GM19324 (cell line): Measurements from ENCODE around the gene SPOCK1.
"Not testable (repeated sequence)": the region's sequence is repeated elsewhere in the genome, so short reads cannot be mapped to it uniquely, and the experiment has no call there.

Experiments
- ATAC-seq: cut with Tn5 transposase; IDR thresholded peaks from one replicate; pipeline ENCODE4 v1.9.1; 2021; ENCODE audit warnings: mild to moderate bottlenecking, moderate library complexity; ENCODE audit not compliant: unreplicated experiment, low FRiP score

The SPOCK1 gene

DNA sequence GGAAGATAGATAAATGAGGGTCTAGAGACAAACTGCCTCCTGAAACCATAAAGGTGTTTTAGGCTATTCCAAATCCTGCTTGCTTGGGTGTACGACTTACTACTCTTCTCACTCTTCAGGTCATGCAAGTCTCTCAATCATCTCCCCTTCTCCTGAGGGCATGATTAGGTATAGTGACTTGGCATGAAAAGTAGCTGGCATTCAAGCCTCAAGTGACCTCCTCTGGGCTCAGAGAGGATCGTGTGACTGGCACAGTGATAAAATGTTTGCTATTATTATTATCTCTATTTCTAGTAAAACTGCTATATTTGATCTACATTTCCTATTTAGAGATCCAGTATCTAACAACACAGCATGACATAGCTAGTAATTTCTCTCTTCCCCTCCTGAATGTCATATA, 494.8 kb downstream of the SPOCK1 start:
- no peak for ATAC-seq

DNA sequence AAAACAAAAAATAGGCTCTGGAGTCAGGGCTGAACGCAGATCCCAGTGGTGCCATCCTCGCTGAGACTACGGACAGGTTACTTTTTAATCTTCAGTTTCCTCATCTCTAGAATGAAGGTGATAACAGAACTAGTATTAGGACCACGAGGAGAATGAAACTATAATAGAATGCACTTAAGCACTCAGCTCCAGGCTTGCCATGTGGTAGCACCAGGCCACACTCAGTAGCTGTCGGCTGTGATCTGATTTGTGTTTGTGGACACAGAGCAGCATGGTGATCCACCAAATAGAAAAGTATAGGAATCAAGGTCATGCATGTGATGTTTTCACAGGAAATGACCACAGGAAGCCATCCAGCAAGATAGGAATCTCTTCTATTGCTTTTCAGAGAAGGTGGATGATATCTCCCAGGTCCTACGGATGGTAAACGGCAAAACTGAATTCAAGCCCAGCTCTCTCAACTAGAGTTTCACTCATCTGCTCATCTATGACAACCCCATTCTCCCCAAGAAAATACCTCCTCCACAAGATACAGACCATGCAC, 498.0 kb downstream of the SPOCK1 start:
- no peak for ATAC-seq

DNA sequence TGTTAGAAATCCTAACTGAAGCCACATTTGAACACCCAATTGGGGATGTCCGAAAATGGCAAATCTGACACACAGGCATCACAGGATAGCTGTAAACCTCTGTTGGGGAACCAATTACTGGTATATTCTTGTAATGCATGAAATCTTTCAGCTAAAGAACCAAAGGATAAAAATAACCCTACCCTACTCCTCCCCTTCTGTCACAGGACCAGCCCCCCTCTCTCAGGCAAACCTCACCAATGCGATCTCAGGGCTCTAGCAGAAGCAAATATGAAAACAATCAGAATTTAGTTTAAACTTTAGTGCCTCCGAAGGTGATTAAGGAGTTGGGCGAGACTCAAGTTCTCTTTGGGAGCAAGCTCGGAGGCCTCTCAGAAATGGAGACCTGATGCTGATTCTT, 499.3 kb downstream of the SPOCK1 start:
- no peak for ATAC-seq

DNA sequence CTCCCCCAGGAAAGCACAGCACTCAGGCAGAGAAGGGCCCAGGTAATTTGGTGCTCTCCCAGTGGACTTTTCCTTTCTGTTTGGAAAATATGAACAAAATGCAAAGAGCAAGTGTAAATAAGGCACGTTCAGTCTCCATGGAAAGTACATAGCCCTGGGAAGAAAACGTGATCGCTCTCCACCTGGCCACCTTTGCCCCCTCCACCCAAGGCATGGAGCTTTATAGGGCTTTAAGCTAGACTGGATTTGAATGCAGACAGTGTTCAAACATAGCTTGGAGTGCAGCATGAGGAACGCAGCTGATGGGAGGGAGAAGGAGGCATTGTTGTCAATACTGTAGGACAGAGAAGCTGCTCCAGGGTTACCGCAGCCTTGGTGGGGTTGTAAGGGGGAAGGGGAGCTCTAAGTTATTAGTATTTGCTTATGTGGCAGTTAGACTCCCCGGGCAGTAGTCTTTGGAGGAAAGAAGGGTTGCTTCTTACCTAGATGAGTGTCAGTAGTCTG, 500.2 kb downstream of the SPOCK1 start:
- no peak for ATAC-seq

DNA sequence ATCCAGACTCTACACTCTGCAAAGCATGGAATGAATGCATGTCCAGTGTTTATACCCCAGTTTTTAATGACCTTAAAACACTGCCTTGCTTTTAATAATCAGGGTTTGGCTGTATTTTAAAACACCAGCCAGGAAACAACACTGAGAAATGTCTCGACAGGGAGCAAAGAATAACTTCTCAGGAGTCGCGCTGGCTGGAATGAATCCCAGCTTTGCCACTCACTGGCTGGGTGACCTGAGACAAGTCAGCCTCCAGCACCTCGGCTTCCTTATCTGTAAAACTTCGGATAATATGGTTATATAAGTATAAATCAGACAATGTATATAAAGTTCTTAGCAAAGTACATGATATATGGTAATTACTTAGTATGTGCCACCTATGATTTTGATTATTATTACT, 505.0 kb downstream of the SPOCK1 start:
- no peak for ATAC-seq

DNA sequence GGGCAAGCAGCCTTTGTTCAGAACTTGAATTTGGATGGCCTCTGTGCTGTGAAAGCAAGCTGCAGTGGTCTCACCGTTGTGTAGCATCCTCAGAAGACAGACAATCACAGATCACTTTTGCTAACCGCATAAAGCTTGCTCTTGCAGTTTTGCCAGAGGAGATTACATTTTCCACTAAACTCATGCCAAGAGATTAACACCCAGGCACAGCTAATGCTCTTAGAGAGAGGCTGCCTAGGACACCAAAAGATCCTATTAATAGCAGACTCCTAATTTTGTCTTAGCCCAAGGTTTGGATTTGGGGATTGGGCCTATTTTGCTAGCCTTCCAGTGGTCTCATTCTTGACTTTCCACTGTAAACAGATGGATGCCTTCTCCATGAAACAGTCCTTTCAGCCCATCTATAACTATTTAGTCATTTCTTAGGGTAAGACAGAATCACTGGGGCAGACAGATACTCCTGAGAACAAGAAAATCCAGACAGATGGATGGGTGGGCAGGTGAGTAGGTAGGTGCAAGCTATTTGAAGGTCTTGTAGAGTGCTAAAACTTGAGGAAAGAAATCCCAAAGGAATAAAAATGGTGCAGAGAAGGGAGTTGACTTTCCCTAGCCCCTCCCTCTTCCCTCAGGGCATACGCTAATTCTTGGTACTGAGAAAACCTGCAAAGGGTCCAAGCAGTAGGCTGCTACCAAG, 506.2 kb downstream of the SPOCK1 start:
- no peak for ATAC-seq

DNA sequence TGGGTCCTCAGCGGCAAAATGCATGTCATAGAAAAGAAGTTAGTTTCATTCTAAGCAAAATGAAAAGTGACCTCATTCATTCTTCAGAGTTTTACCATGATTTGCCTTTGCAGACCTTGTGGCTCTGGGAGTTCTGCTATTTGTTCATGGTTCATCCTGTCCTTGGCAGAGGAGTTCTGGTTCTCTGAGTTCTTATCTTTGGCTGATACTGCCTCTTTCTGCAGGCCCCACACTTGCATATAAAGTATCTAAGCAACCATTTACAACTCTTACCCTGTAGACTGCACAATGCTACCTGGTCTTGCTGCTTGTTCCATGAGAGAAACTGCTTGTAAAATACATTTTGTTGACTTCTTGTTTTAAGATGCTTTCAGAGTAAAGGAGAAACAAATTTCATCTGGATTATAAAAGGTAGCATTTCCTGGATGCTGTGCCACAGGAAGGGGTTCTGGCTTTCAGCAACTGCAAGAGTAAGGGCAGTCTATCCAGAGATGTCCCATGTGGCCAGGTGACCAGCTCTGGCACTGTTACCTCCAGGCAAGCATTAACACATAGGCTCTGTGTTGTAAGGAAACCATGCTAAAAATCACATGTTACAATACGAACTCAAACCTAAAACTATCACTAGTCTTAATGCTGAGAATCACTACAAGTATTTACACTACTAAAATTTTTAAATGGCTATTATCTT, 513.2 kb downstream of the SPOCK1 start:
- no peak for ATAC-seq

DNA sequence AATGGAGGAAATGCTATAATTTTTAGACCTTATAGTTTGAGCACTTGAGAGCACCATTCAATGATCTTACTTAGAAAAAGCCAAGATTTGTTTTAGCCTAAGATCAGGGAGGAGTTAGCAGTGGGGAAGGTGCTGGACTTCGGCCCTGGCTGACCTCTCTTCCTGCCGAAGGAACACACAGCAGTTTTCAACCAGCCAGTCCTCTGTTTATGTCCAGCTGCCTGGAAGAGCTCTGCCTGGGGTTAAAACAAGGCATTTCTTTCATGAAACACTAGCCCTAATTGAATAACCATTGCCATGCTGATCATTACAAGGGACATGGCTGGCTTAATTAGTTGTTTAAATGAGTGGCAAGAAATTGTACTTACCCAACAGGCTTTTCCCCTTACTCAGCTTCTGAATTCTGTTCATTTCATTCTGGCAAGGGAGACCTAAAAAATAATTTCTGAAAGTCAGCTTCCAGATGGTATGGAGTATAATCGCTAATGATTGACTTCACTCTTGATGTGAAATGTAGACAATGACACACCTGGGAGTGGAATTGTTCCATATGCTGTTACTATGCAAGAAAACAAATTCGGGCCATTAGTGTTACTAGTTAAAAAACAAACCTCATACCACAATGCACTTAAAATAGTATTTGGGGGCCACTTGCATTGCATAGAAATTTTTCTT, 514.2 kb downstream of the SPOCK1 start:
- no peak for ATAC-seq

DNA sequence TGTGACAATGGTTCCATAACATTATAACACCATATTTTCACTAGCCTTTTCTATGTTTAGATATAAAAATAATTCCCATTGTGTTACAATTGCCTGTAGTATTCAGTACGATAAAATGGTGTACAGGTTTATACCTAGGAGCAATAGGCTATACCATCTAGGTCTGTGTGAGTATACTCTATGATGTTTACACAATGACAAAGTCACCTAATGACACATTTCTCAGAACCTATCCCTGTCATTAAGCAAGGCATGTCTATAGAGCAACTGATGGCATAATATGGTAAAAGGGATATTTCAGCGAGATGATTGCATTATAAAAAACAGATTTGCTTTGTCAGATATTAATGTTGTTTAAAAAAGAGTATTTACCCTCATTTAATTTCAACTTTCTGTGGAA, 517.2 kb downstream of the SPOCK1 start:
- ATAC-seq = no peak

DNA sequence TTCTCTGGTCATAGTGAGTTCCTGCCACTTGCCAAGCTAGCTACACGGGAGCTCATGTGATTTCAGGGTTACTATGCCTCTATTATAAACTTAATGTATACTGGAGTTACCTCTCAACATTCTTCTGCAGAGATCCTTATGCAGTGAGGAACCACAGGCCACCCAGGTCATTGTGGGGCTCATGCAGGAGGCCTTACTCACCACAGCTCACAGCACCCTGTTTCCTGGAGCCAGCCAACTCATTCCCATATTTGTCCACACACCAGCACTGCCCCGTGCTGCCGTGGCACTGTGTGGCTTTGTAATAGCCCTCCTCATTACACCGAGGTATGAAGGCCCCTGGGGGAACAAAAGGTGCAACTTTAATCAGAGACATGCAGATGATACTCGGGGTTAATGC, 520.0 kb downstream of the SPOCK1 start:
- no peak for ATAC-seq

DNA sequence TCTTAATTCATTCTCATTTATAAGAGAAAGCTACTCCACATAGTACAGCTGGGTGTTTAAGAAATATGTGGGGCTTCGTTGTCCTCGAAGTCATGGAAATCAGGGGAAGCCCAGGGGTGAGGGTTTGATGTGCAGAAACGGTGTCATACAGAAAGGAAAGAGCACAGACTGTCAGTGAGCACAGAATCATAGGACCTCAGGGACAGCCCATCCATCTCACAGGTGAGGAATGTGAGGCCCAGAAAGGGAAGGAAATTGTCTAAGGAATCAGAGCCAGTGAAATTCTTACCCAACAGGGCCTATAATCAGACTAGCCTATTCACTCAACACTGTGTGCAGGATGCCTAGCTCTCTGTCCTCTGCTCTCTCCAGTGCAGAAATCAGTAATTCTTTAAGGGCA, 535.6 kb downstream of the SPOCK1 start:
- ATAC-seq = no peak

DNA sequence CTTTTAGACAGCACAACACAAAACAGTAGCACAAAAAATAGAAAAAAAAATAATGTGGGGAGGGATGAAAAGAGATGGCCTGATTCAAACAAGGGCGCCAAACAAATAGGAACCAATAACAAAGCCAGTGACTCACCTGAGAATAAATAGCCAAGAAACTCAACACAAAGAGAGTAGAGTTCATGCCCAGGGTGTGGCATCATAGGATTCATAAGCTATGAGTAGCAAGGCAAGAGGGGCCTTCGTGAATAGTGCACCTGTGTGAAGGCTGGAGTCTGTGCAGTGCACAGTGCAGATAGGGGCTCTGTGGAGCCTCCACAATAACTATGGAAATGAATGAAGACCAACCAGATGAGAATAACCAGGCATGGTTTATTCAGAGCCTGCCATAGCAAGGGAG, 541.7 kb downstream of the SPOCK1 start:
- ATAC-seq = no peak

DNA sequence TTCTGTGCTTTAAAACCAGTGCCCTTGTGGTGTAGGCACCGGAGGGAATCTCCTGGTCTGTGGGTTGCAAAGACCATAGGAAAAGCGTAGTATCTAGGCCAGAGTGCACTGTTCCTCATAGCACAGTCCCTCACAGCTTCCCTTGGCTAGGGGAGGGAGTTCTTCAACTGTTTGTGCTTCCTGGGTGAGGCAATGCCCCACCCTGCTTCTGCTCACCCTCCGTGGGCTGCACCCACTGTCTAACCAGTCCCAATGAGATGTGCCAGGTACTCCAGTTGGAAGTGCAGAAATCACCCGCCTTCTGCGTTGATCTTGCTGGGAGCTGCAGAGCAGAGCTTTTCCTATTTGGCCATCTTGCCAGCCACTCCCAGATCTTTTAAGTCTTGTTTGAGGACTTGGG, 545.0 kb downstream of the SPOCK1 start:
- ATAC-seq = not testable (repeated sequence)

DNA sequence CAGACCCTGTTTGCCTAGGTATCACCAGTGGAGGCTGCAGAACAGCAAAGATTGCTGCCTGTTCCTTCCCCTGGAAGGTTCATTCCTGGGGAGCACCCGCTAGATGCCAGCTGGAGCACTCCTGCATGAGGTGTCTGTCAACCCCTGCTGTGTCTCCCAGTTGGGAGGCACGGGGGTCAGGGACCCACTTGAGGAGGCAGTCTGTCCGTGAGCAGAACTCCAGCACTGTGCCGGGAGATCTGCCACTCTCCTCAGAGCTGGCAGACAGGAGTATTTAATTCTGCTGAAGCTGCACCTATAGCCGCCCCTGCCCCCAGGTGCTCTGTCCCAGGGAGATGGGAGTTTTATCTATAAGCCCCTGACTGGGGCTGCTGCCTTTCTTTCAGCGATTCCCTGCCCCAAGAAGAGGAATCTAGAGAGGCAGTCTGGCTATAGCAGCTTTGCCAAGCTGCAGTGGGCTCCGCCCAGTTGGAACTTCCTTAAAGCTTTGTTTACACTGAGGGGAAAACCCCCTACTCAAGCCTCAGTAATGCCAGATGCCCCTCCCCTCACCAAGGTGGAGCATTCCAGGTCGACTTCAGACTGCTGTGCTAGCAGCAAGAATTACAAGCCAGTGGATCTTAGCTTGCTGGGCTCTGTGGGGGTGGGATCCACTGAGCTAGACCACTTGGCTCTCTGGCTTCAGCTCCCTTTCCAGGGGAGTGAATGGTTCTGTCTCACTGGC, 545.6 kb downstream of the SPOCK1 start:
- ATAC-seq = not testable (repeated sequence)

DNA sequence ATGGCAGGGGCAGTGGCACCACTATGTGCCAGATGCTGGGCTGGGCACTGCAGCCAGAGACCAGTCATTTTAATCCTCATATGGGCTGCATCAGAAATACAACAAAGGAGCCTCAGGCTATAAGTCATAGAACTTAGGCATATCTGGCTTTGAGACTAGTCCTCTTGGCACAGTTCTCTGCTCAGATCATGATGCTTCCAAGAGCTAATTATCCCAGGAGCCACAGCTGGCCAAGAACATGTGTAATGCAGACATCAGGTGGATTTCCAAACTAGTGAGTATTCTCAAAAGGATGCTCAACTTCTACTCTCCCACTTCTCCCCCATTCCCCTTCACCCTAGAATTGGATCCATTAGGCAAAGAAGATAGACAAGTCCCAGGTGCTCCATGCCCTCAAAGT, 571.6 kb downstream of the SPOCK1 start:
- no peak for ATAC-seq

DNA sequence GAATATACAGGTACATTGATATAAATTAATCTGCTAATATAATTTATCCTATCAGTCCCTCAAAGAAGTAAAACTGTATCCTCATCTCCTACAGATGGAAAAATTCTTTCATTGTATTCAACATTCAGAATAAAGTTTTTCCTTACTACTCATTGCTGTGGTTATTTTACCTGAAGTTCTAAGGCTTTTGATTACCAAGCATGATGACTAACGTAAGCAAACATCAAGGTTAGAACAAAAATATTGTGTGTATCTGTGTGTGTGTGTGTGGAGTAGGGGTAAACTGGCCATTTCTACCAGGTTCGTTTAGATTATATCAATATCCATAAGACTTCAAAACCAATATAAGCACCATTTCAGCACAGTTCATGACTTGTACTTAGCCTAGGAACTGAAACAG, 573.1 kb downstream of the SPOCK1 start:
- ATAC-seq = no peak
